SK-N-MC (cell line): ENCODE data around the gene ADGRD2.

Experiments used
- EZH2 ChIP-seq: fragments of 200-600 bp; sonication (generic); IDR thresholded peaks from one replicate; pipeline ENCODE4 v1.6.1; 2017; ENCODE audit warnings: antibody characterized with exemption
- POLR2AphosphoS5 ChIP-seq: IDR thresholded peaks from 2 replicates; pipeline ENCODE4 v1.6.1; 2012; ENCODE audit warnings: mild to moderate bottlenecking, low read depth, low read length, borderline replicate concordance

- TF ChIP-seq POLR2AphosphoS5 (no peak), EZH2 (no peak)
Measured at GRCh38 chr9:124449381-124450151, 685 bp upstream of the ADGRD2 start.
